AG04449 (cell line): ENCODE data around the gene VIPR1.

Experiments used
- CTCF ChIA-PET: fragments of 350-600 bp; formaldehyde crosslinking; extraction: SDS; loops from one replicate; lab custom pipeline; 2021; ENCODE audit warnings: antibody characterized with exemption; lab: Yijun Ruan, JAX
- POLR2A ChIA-PET: fragments of 400-600, 350-600 bp; formaldehyde crosslinking; extraction: SDS; loops from one replicate; lab custom pipeline; 2020; ENCODE audit warnings: antibody characterized with exemption, inconsistent platforms; lab: Yijun Ruan, JAX
- DNase-seq: peaks from one replicate; pipeline ENCODE4 v3.0.0-alpha.2; 2010; ENCODE audit warnings: low read depth, low spot score
- H3K4me3 ChIP-seq: 2 replicates; pipeline ENCODE4 v1.5.1; 2011; ENCODE audit warnings: low read depth, mild to moderate bottlenecking, control low read depth, low read length
- TF ChIP-seq, protein P1 (sequence below): IDR thresholded peaks from one replicate; pipeline ENCODE4 v1.5.1; 2011; ENCODE audit warnings: mild to moderate bottlenecking, moderate library complexity, low read length, control low read depth, inconsistent platforms; ENCODE audit not compliant: insufficient read depth; ENCODE audit errors: missing control alignments

VIPR1 gene

DNA sequence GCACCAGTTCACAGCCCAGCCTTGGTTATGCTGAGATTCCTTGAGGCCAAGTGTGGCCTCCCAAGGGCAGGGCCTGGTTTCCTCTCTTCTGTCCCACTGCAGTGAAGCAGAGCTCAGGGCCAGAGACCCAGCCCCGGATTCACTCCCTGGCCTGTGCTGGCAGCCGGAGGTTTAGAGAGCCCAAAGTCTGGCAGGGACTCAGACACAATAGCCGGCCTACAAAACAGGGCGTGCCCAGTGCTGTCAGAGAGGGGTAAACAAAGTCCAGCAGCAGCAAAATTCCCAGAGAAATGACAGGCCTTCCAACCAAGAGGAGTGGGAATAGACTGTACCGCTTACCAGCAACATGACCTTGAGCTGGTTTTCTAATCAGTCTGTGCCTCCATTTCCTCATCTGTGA lies 14.0 kb downstream of the VIPR1 start:
- ChIA-PET POLR2A (no interaction called here), CTCF (interaction anchor here (0.9 to 1.5 kb wide), 3 partner anchors 19 to 267 kb away, joined by 3 to 4 read pairs (median 4); no protein-coding TSS in a partner anchor)

DNA sequence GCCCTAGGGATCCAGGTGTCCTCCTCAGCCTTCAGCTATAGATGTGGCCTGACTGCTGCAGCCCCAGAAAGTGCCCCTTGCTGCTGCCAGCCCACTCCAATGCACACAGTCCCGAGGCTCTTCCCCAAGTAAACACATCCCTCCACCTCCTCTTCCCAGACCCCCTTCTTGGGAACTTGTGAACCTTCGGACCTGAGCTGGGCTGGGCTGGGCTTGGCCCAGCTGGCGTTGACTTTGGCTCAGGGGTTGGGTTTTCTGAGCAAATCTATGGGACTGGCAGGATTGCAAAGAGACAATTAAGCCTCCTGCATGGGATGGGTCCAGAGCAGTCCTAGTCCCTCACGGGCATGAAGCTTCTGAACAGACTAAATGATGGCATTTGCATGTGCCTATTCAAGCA lies 14.7 kb downstream of the VIPR1 start:
- CTCF ChIA-PET = interaction anchor here (0.9 to 1.5 kb wide), 2 partner anchors 18 to 20 kb away, joined by 3 to 4 read pairs; no protein-coding TSS in a partner anchor
- DNase-seq = no peak
- H3K4me3 ChIP-seq = no peak overlapping the region
- POLR2A ChIA-PET = no interaction called here
- TF ChIP-seq, protein P1, sequence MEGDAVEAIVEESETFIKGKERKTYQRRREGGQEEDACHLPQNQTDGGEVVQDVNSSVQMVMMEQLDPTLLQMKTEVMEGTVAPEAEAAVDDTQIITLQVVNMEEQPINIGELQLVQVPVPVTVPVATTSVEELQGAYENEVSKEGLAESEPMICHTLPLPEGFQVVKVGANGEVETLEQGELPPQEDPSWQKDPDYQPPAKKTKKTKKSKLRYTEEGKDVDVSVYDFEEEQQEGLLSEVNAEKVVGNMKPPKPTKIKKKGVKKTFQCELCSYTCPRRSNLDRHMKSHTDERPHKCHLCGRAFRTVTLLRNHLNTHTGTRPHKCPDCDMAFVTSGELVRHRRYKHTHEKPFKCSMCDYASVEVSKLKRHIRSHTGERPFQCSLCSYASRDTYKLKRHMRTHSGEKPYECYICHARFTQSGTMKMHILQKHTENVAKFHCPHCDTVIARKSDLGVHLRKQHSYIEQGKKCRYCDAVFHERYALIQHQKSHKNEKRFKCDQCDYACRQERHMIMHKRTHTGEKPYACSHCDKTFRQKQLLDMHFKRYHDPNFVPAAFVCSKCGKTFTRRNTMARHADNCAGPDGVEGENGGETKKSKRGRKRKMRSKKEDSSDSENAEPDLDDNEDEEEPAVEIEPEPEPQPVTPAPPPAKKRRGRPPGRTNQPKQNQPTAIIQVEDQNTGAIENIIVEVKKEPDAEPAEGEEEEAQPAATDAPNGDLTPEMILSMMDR = no peak

More for the DNA sequence above, 14.0 kb downstream of the VIPR1 start:
- TF ChIP-seq, protein P1 = no peak
- no peak for DNase-seq
- H3K4me3 ChIP-seq = no peak overlapping the region

DNA sequence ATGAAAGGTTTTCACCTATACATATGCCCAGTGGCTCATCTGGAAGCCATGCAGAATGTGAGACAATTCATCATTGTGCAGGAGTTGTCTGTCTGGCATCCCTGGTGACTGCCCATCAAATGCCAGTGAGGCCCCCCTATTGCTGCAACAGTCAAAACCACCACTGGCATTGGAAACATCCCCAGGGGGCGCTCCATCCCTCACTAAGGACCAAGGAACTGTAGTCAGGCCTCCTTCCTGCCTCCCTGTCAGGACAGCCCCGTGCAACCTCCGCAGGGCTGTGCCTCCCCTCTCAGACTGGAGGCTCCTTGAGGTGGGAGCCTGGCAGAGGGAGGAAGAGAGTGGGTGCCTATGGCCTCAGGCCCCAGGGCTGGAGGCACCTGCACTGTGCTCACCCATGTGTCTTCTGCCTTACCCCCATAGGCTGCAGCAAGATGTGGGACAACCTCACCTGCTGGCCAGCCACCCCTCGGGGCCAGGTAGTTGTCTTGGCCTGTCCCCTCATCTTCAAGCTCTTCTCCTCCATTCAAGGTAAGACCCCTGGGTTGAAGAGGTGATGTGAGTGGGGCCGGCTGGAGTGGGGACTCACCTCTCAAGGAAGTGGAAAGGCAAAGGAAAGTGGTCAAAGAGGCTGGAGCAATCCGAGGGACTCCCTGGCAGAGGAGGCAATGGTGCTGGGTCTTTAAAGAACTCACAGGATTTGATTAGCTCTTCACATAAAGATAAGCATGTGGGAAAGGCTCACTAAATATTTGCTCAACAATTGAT lies 16.5 kb downstream of the VIPR1 start:
- ChIA-PET POLR2A (no interaction called here), CTCF (no interaction called here)
- DNase-seq = no peak

DNA sequence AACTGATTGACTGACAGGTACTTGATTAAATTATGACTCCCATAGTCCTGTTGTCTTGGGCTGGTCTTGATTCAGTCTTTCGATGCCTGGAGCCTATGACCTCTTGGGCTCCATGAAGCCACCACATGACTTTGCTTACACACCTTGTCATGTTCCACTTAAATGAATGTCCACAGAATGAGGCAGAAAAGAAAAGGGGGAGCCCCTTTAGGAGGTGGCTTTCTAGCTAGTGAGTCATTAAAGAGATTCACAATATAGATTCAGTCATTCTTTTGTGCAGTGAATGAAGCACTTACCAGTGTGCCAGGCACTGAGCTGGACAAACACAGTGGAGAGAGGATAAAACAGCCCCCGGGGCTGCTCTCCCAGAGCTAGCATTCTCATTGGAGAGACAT lies 17.1 kb downstream of the VIPR1 start:
- TF ChIP-seq, protein P1 = no peak
- CTCF ChIA-PET = no interaction called here
- no peak overlapping the region for H3K4me3 ChIP-seq
- DNase-seq = no peak
- POLR2A ChIA-PET = no interaction called here

More for the DNA sequence above, 16.5 kb downstream of the VIPR1 start:
- H3K4me3 ChIP-seq = no peak overlapping the region
- TF ChIP-seq, protein P1 = no peak

DNA sequence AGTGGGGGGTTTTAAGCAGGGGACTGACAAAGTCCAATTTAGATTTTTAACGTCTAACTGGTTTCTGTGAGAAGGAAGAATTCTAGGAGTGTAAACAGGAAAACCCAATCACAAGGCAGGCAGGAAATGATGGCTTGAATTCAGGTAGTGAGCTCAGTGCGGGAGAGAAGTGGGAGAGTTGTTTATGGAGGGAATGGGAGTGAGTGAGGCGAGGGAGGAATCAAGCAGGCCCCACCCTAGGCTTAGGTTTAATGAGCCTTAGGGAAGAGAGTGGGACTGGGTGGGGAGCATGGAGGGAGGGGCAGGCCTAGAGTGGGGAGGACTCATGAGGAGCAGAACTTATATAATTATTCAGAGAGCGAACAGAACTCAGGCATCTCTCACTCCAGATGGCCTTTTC lies 17.9 kb downstream of the VIPR1 start:
- ChIA-PET CTCF (interaction anchor here (0.6 kb wide), 1 partner anchor 291 kb away, joined by 3 read pairs; no protein-coding TSS in a partner anchor), POLR2A (no interaction called here)
- TF ChIP-seq, protein P1 = no peak
- no peak overlapping the region for H3K4me3 ChIP-seq
- no peak for DNase-seq

DNA sequence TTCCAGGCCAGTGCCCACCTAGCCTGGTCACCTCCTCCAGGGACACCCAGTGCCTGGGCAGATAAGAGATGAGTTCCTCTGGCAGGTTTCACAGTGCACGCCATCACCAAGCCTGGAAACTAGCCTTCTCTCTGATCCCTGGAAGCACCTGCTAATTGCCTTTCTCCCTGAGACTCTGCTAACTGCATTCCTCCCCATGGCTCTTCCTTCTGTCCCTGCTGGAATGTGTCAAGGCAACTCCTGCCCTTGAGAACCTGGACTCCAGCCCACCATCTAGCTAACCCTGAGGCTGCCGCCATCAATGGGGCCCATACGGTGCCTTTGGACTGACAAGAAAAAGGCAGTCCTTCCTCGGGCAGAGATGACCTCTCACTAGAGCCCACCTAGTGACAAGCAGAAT lies 18.5 kb downstream of the VIPR1 start:
- POLR2A ChIA-PET = no interaction called here
- TF ChIP-seq, protein P1 = no peak
- H3K4me3 ChIP-seq = no peak overlapping the region
- CTCF ChIA-PET = no interaction called here
- no peak for DNase-seq
